ENCODE data around the gene ZMYND8.
A peak's percentile ranks its signal among the peaks of the same experiment; 100 is the strongest.
"Not testable (repeated sequence)": the region's sequence is repeated elsewhere in the genome, so short reads cannot be mapped to it uniquely, and the experiment has no call there.

ZMYND8 gene

DNA sequence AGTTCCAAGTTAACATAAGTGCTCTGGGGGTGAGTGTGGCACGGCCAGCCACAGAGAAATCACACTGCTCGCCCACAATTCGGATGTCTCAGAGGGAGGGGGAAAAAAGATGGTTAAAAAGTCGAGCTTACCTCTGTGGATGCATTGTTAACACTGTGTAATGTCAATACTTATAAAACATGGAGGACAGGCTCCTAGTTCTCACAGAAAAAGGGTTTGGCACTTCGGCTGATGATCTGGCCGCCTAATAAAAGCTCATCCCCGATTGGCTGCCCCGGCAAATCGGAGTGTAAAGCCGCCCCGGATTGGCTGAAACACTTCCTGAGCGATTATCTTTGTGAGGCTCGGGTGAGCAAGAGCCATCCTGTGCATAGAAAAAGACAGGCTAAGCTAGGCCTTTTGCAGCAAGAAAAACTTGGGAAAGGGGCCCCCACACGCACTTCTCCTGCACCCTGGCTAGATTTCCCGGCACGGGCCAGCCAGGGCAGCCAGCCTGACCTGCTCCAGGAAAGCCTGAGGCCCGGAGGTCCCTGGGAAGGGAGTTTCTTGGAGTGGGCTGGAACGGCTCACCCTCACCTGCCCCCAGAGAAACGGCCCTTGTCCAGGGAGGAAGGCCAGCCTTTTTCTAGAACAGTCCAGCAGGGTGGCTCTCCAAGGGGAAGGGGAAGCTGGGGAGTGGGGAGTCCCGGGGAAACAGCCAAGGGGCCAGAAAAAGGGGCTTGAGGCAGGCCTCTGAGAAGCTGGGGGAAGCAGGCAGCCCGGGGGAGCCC lies at the start of gene ZMYND8:
TSS of gene ZMYND8 (minus strand) at position 174 of the 770 bp plus-strand sequence. CDS start at position 145, 29 bp downstream.
- peak; percentile 94 for FAIRE-seq

GRCh38 chr20:47405775-47406325 lies 49.4 kb upstream of the ZMYND8 start:
- DNase-seq (ENCODE audit: insufficient read length, low spot score) (no peak), FAIRE-seq (no peak)

More for the DNA sequence above, at the start of gene ZMYND8:
- peak; percentile 54 for DNase-seq (ENCODE audit: insufficient read length, low spot score)

GRCh38 chr20:47400685-47401084 lies 44.2 kb upstream of the ZMYND8 start:
- FAIRE-seq (no peak), DNase-seq (ENCODE audit: insufficient read length, low spot score) (no peak)

GRCh38 chr20:47397652-47398301 lies 41.3 kb upstream of the ZMYND8 start:
- DNase-seq (ENCODE audit: insufficient read length, low spot score): no peak

GRCh38 chr20:47396762-47397476 lies 40.4 kb upstream of the ZMYND8 start:
- DNase-seq (ENCODE audit: insufficient read length, low spot score): no peak
- FAIRE-seq: no peak

More at GRCh38 chr20:47397652-47398301, 41.3 kb upstream of the ZMYND8 start:
- no peak for FAIRE-seq

DNA sequence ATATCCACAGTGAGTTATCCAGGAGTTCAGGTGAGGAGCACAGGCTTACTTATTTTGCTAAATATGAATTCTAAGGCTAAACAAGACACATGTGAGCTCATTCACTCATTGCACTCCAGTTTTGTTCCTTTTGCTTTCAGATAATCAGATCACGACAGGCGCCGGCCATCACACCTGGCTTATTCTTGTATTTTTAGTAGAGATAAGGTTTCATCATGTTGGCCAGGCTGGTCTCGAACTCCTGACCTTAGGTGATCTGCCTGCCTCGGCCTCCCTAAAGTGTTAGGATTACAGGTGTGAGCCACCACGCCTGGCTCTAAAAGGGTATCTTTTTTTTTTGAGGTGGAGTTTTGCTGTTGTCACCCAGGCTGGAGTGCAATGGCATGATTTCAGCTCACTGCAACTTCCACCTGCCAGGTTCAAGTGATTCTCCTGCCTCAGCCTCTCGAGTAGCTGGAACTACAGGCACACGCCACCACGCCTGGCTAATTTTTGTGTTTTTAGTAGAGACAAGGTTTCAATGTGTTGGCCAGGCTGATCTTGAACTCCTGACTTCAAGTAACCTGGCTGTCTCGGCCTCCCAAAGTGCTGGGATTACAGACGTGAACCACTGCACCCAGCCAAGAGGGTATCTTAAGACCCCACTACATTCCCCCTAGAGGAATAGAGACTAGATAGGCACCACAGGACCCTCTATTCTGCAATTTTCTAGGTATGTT lies 37.5 kb upstream of the ZMYND8 start:
- FAIRE-seq; DNase-seq (ENCODE audit: insufficient read length, low spot score): not testable (repeated sequence)

DNA sequence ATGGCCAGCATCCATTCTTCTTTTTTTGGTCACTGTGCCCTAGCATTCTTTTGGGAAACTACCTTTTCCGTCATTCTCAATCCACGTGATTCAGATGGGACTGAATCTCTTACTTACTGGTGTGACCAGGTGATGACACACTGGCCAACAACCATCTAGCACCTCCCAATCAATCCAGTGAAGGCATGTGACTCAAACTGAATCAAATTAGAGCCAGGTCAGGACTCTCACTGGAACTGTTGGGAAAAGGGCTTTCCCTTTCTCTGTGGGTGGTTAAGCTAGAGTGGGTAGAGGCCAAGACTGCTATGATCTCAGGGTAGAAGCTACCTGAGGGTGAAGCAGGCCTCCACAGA lies 36.2 kb upstream of the ZMYND8 start:
- DNase-seq (ENCODE audit: insufficient read length, low spot score) (no peak), FAIRE-seq (no peak)

DNA sequence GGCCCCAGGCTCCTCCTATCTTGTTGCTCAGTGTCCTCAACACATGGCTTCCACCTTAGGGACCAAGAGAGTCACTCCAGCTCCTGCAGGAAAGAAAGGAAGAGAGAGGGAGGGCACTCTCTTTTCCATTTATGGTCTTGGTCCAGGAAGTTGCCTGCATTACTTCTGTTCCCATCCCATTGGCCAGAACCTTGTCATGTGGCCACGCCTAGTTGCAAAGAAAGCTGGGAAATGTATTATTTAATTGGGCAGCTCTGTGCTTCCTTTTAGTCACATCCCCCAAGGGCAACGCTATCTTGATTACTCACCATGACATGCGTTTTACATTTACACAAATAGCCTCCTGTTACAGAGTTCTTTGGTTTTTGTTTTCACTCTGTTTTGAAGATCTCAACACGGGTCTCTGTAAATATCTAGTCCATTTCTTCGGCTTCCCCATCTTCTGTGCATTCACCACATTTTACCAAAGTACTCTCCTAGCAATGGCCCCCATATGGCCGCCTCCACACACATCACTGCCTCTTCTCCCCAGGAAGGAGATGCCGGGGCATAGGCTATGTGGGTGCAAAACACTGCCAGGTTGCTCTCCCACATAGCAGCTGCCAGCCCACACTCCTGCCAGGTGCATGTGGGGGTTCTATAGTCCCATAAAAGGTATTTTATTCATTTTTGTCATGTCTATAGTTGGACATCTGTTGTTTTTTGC lies 35.7 kb upstream of the ZMYND8 start:
- FAIRE-seq (peak; percentile 57), DNase-seq (ENCODE audit: insufficient read length, low spot score) (no peak)

DNA sequence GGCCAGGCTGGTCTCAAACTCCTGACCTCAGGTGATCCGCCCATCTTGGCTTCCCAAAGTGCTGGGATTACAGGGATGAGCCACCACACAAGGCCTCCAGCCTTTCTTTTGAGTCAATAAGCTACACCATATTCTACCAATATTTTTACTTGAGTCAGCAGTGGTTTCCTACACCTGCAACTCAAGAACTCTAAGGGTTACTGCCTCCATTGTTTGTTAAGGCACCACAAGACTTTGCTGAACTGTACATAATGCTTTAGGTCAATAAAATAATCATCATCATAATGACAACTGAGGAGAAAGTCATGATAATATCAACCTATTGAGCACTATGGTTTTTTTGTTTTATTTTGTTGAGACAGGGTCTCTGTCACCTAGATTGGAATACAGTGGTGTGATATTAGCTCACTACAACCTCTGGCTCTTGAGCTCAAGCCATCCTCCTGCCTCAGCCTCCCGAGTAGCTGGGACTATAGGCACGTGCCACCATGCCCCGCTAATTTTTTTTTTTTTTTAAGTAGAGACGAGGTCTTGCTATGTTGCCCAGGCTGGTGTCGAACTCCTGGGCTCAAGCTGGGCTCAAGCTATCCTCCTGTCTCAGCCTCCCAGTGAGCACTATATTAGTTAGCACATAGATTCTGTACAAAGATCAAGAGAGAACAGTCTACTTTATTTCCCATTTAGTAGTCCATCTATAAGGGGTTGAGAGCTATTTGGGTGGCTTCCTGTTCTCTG lies 34.9 kb upstream of the ZMYND8 start:
- FAIRE-seq: no peak
- DNase-seq (ENCODE audit: insufficient read length, low spot score): no peak

DNA sequence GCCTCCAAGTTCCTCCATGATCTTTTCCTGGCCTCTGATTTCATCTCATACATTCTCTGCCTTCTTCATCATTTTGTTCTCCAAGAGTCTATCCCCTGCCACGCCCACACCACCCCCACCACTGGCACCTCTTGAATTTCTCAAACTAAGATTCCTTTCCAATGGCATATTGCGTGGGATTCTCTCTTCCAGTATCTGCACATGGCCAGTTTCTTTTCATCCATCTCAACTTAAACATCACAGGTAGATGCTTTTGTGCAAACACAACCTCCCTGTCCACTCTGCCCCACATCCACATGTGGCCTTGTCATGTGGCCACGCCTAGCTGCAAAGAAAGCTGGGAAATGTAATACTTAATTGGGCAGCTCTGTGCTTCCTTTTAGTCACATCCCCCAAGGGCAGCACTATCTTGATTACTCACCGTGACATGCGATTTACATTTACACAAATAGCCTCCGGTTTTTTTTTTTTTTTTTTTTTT lies 33.4 kb upstream of the ZMYND8 start:
- no peak for FAIRE-seq
- no peak for DNase-seq (ENCODE audit: insufficient read length, low spot score)

DNA sequence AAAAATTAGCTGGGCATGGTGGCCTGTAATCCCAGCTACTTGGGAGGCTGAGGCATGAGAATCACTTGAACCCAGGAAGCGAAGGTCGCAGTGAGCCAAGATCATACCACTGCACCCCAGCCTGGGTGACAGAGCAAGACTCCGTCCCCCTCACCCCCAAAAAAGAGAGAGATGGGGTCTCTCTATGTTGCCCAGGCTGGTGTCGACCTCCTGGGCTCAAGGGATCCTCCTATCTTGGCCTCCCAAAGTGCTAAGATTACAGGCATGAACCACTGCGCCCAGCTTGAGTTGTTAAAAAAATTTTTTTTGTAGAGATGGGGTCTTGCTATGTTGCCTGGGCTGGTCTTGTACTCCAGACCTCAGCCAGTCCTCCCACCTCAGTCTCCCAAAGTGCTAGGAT lies 29.5 kb upstream of the ZMYND8 start:
- not testable (repeated sequence) for FAIRE-seq; DNase-seq (ENCODE audit: insufficient read length, low spot score)

- FAIRE-seq (no peak), DNase-seq (ENCODE audit: insufficient read length, low spot score) (no peak)
Measured at GRCh38 chr20:47382746-47383415, 26.4 kb upstream of the ZMYND8 start.

DNA sequence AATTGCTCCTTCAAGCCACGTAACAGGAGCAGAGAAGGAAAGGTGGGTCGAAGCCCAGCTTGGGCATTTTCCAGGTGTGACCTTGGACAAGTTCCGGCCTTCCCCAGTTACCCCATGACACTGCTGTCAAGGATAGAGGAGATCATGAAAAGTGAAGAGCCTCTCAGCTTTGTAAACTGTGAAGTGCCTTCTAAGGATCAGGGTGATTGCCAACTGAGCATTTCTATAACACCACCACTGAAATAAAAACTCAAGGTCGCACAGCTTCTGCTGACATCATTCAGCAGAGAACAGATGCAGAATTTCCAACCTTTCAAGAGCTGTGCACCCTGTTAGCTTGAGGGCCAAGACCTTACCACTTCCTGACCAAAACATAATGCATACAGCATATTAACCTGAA lies 24.0 kb upstream of the ZMYND8 start:
- no peak for FAIRE-seq
- DNase-seq (ENCODE audit: insufficient read length, low spot score): no peak

DNA sequence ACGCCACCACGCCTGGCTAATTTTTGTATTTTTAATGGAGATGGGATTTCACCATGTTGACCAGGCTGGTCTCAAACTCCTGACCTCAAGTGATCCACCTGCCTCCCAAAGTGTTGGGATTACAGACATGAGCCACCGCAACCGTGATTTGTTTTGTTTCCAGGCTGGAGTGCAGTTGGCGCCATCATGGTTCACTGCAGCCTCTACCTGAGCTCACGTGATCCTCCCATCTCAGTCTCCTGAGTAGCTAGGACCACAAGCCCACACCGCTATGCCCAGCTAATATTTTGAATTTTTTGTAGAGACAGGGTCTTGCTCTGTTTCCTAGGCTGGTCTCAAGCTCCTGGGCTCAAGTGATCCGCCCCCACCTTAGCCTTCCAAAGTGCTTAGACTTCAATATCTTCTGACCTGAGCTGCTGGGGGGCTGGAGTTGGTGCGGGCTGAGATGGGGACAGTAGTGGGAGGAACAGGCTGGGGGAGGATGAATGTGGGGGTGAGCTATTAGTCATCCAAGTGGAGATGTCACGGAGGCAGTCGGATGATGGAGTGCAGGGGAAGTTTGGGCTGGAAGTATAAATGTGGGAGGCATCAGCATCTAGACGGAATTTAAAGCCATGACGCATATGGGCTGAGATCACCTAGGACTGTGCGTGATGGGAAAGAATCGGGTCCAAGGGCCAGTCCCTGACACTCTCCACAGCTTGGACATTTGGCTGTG lies 23.1 kb upstream of the ZMYND8 start:
- no peak for FAIRE-seq
- DNase-seq (ENCODE audit: insufficient read length, low spot score): no peak

DNA sequence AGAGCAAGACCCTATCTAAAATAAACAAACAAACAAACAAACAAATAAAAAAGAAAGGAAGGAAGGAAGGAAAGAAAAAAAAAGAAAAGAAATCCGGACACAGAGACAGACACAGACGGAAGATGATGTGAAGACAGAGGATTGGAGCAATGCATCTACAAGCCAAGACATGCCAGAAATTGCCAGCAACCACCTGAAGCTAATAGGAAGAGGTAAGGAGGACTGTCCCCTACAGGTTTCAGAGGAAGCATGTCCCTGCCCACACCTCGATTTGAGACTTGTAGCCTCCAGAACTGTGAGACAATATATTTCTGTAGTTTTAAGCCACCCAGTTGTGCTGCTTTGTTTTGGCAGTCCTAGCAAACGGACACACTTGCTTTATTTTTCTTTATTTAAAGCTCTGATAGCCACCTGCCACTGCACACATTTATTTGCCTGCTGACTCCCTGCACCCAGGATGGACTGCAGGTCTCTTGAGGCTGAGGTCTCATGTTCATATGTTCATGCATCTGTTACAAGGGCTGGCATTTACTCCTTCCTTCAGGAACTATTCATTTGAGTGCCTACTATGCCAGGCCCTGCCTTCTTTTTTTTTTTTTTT lies 20.7 kb upstream of the ZMYND8 start:
- FAIRE-seq: no peak

DNA sequence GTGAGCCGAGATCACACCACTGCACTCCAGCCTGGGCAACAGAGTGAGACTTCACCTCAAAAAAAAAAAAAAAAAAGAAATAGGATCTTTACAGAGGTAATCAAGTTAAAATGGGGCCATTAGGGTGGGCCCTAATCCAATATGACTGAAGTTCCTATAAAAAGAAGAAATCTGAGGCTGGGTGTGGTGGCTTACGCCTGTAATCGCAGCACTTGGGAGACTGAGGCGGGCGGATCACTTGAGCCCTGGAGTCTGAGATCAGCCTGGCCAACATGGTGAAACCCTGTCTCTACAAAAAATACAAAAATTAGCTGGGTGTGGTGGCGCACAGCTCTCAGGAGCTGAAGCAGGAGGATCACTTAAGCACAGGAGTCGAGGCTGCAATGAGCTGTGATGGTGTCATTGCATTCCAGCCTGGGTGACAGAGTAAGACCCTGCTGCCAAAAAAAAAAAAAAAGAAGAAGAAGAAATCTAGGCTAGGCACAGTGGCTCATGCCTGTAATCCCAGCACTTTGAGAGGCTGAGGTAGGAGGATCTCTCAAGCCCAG lies 19.7 kb upstream of the ZMYND8 start:
- FAIRE-seq; DNase-seq (ENCODE audit: insufficient read length, low spot score): not testable (repeated sequence)

More for the DNA sequence above, 20.7 kb upstream of the ZMYND8 start:
- no peak for DNase-seq (ENCODE audit: insufficient read length, low spot score)

DNA sequence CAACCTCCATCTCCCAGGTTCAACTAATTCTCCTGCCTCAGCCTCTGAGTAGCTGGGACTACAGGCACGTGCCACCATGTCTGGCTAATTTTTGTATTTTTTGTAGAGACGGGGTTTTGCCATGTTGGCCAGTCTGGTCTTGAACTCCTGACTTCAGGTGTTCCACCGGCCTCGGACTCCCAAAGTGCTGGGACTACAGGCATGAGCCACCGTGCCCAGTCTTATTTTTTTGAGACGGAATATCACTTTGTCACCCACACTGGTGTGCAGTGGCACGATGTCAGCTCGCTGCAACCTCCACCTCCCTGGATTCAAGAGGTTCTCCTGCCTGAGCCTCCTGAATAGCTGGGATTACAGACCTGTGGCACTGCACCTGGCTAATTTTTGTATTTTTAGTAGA lies 17.6 kb upstream of the ZMYND8 start:
- FAIRE-seq; DNase-seq (ENCODE audit: insufficient read length, low spot score): not testable (repeated sequence)
